Epithelial cell of prostate (primary cell): ENCODE results near the gene PRIM2.
"Not testable (repeated sequence)": the region's sequence is repeated elsewhere in the genome, so short reads cannot be mapped to it uniquely, and the experiment has no call there.

Experiments used
- DNase-seq: peaks from one replicate; pipeline ENCODE4 v3.0.0-alpha.2; 2011; ENCODE audit warnings: low read depth, low spot score
- H3K27ac ChIP-seq: fragments of 450-650 bp; 2 replicates; pipeline ENCODE4 v1.5.1; 2017; ENCODE audit warnings: mild to moderate bottlenecking

Gene PRIM2

GRCh38 chr6:57307850-57308249 is 9.6 kb upstream of the PRIM2 start:
- H3K27ac ChIP-seq = no peak overlapping the region
- no peak for DNase-seq

GRCh38 chr6:57308755-57309154 is 8.7 kb upstream of the PRIM2 start:
- not testable (repeated sequence) for H3K27ac ChIP-seq, DNase-seq

DNA sequence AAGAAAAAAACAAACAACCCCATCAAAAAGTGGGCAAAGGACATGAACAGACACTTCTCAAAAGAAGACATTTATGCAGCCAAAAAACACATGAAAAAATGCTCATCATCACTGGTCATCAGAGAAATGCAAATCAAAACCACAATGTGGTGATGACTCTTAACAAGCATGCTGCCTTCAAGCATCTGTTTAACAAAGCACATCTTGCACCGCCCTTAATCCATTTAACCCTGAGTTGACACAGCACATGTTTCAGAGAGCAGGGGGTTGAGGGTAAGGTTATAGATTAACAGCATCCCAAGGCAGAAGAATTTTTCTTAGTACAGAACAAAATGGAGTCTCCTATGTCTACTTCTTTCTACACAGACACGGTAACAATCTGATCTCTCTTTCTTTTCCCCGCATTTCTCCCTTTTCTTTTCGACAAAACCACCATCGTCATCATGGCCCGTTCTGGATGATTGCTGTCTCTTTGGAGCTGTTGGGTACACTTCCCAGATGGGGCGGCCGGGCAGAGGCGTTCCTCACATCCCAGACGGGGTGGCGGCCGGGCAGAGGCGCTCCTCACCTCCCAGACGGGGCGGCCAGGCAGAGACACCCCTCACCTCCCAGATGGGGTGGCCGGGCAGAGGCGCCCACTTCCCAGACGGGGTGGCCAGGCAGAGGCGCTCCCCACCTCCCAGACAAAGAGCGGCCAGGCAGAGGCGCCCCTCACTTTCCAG is 7.2 kb upstream of the PRIM2 start:
- DNase-seq, H3K27ac ChIP-seq: not testable (repeated sequence)

DNA sequence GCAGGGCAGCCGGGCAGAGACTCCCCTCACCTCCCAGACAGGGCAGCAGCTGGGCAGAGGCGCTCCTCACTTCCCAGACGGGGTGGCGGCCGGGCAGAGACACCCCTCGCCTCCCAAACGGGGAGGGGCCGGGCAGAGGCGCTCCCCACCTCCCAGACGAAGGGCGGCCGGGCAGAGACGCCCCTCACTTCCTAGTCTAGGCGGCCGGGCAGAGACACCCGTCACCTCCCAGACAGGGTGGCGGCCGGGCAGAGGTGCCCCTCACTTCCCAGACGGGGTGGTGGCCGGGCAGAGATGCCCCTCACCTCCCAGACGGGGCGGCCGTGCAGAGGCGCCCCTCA is 6.6 kb upstream of the PRIM2 start:
- no peak for DNase-seq
- no peak overlapping the region for H3K27ac ChIP-seq

DNA sequence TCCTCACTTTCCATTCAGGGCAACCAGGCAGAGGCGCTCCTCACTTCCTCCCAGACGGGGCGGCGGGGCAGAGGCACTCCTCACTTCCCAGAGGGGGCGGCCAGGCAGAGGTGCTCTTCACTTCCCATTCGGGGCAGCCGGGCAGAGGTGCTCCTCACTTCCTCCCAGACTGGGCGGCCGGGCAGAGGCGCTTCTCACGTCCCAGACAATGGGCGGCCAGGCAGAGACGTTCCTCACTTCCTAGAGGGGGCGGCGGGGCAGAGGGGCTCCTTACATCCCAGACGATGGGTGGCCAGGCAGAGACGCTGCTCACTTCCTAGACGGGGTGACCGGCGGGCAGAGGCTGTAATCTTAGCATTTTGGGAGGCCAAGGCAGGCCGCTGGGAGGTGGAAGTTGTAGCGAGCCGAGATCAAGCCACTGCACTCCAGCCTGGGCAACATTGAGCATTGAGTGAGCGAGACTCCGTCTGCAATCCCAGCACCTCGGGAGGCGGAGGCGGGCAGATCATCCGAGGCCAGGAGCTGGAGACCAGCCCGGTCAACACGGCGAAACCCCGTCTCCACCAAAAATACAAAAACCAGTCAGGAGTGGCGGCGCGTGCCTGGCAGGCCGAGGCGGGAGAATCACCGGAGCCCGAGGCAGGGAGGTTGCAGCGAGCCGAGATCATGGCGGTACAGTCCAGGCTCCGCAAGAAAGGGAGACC is 6.0 kb upstream of the PRIM2 start:
- not testable (repeated sequence) for DNase-seq, H3K27ac ChIP-seq

DNA sequence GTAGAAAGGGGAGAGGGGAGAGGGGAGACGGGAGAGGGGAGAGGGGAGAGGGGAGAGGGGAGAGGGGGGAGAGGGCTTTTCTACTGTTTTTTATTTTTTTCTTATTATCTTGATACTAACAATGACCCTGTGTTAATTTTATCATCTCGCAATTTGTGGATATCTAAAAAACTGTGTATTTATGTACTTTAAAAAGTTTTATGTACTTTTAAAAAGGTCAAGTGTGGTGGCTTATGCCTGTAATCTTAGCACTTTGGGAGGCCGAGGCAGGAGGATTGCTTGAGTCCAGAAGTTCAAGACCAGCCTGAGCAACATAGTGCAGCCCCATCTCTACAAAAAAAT is 5.5 kb upstream of the PRIM2 start:
- DNase-seq = no peak
- no peak overlapping the region for H3K27ac ChIP-seq

DNA sequence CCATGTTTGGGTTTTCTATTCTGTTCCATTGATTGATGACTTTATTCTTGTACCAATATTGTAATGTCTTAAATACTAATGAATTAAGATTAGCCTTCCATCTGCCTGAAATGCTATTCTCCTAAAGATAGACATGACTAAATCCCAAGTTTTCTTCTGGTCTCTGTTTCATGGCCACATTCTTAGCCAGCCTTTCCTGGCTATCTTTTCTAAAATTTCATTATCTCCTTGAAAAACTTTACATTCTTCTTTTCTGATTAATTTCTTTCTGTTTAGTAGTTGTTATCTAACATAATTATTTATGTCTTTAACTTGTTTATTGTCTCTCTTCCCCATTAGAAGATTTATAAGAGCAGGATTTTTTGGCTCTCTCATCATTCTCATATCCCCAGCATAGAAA is 4.4 kb upstream of the PRIM2 start:
- H3K27ac ChIP-seq = peak overlapping the region; percentile 85
- no peak for DNase-seq

- peak overlapping the region; percentile 85 for H3K27ac ChIP-seq
- DNase-seq = peak; percentile 81
Measured at GRCh38 chr6:57313711-57314471, 3.5 kb upstream of the PRIM2 start.

GRCh38 chr6:57315111-57315510 is 2.3 kb upstream of the PRIM2 start:
- DNase-seq = no peak
- H3K27ac ChIP-seq = peak overlapping the region; percentile 85

- no peak for DNase-seq
- no peak overlapping the region for H3K27ac ChIP-seq
Measured at GRCh38 chr6:57315851-57316250, 1.6 kb upstream of the PRIM2 start.

DNA sequence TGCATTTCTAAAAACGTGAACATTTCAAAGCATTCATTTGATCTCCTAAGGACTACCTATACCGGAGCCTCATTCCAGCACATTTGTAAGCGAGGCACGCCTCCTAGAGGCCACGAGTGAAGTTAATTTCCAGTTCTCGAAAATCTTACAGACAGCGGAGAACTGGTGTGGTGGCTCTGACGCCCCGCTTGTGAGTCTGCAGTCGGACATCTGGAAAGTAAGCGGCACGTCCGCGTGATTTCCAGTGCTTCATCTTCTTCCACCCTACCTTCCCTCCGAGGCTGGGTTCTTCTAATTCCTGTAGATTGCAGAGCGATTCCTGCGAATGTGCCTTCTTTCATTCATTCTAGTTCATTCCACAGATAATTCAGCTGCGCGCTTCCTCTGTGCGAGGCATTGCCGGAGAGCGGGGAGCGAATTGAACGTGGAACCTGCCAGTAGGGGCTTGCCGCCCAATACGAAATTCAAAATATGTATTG is 810 bp upstream of the PRIM2 start:
- peak; percentile 45 for DNase-seq
- H3K27ac ChIP-seq = peak overlapping the region; percentile 74

DNA sequence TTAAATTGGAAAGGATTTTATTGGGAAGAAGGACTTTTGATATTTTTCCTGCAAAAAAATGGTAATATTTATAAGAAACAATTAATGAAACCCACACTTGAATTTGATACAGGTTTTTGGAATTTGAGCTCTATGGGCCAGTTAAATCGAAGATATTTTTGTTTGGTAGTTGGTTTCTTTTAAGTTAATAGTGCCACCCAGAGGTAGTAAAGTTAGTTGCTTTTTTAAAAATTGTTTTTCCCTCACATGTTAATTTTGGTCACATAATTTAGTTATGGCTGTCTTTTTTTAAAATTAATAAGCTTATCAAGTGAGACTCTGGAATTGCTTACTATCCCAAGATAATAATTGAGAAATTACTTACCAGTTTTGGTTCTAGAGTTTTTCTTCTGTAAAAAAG is 7.1 kb downstream of the PRIM2 start:
- DNase-seq = no peak
- no peak overlapping the region for H3K27ac ChIP-seq

GRCh38 chr6:57327311-57327710 is 9.9 kb downstream of the PRIM2 start:
- no peak for DNase-seq
- H3K27ac ChIP-seq = no peak overlapping the region

GRCh38 chr6:57328074-57328473 is 10.6 kb downstream of the PRIM2 start:
- DNase-seq = no peak

GRCh38 chr6:57329933-57330332 is 12.5 kb downstream of the PRIM2 start:
- DNase-seq = no peak
- no peak overlapping the region for H3K27ac ChIP-seq

More at GRCh38 chr6:57328074-57328473, 10.6 kb downstream of the PRIM2 start:
- H3K27ac ChIP-seq = no peak overlapping the region

DNA sequence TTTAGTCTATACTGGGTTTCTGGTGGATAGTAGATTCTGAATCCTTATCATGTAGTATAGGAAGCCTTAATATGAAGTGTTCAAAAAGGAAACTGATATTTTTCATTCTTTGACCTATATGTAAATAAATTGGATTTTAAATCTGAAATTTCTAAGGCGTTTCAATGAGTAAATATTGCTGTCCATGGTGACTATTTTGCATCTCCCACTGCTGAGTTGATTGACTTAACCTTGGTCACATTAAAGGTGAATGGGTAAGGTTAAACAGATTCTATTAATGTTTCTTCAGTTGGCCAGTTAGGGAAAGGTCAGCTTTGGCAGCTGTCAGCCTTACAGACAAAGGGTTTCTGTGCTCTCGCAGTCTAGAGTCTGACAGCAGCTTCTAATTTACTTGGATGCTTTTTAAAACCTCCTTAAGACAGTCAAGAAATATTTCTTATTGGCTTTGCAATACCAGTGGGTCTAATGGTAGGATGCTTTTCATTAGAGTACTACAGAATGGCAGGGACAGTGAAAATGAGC is 24.8 kb downstream of the PRIM2 start:
- H3K27ac ChIP-seq = no peak overlapping the region
- no peak for DNase-seq

- DNase-seq, H3K27ac ChIP-seq: not testable (repeated sequence)
Measured at GRCh38 chr6:57343342-57343741, 25.9 kb downstream of the PRIM2 start.

- not testable (repeated sequence) for DNase-seq, H3K27ac ChIP-seq
Measured at GRCh38 chr6:57346715-57347114, 29.3 kb downstream of the PRIM2 start.

- not testable (repeated sequence) for DNase-seq, H3K27ac ChIP-seq
Measured at GRCh38 chr6:57347597-57347996, 30.2 kb downstream of the PRIM2 start.

DNA sequence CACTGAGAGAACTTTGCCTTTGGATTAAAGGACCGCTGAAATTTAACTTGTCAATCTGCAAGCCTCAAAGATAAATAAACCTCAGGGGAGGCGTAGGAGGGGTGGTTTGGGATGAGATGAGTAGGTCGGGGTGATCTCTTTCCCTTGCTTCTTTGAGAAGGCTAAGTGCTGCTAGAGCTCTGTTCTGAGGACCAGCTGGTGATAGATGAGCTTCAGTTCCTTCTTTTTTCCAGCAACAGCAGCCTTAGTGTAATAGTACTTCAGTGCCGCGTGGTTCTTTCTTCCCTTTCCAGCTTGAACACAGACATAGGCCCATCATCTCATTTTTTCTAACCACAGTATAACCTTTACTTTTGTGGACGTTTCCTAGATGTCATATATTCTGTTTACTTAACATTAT is 33.0 kb downstream of the PRIM2 start:
- H3K27ac ChIP-seq, DNase-seq: not testable (repeated sequence)

- not testable (repeated sequence) for H3K27ac ChIP-seq, DNase-seq
Measured at GRCh38 chr6:57352596-57352995, 35.2 kb downstream of the PRIM2 start.
